NCI-H2029 treated with DMSO at 0.1 percent for 48 hours (cell line): Measurements from ENCODE around the gene RNF217.
"Not testable (repeated sequence)": the region's sequence is repeated elsewhere in the genome, so short reads cannot be mapped to it uniquely, and the experiment has no call there.

Experiments
- DNase-seq: peaks from one replicate; lab custom pipeline; 2025; lab: John Stamatoyannopoulos, UW

Gene RNF217

DNA sequence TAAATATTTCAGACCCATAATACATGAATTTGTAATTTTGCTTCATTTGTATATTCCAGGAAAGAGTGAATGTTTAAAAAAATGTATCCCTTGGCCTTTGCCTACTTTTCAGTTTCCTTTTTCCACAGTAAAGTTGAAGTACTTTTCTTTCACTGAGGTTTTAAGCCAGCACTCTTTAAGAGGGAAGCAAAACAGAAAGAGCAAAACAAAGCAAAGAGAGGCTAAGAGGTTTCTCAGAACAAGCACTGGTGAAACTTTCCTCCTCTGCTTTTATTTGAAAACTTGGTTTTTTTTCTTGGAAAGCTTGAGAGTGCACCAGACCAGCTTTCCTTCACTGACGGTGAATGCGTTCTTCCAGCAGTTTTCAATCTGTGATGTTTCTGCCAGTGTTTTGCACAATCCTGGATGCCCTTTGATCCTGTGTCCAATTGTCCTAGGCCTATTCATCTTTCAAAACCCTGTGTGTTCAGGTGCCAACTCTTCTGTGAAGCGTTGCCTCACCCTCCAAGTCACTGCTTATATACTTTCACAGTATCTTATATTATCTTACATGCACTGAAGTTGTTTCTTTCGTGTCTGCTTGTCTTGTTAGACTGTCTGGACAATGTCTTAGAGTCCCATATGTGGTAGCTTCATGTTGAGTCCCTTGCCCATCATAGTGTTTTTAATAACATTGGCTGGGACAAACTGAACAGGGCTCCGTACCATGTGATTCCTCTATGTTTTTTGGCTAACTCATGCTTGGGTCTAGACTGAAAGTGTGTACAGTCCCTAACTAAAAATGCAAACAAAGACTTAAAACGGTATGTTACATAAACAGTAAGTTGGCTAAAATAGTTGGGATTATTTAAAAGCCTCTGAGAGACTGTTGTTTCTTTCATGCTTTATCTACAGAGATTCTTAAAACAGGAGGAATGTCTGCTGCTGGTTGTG is 1.9 kb downstream of the RNF217 start:
- no peak for DNase-seq

DNA sequence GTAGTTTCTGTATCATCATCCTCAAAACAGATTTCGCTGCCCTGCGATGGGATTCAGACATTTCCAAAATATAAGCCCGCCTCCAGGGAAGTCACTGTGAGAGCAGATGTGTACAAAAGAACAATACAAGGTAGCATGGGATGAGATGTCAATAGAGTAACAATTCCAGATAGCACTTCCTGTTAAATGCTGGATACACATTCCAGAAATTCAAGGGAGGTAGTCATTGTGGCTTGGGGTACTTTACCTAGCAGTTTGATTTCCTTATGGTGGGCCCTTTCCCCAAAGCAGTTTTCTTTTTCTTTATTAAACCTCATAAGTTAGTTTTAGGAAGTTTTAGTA is 2.5 kb downstream of the RNF217 start:
- no peak for DNase-seq

DNA sequence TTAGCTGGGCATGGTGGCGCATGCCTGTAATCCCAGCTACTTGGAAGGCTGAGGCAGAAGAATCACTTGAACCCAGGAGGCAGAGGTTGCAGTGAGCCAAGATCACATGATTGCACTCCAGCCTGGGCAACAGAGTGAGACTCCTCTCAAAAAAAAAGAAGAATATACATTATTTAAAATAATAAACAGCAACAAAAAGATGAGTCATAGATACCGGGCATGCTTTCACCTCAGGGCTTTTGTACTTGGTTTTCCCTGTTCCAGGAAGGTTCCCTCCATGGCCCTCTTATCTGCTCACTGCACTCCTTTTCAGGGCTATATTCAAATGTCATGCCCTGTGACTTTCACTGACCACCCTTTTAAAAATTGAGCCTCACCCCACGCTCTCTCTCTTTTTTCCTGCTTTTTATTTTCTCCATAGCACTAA is 3.2 kb downstream of the RNF217 start:
- DNase-seq, result not testable (repeated sequence)

DNA sequence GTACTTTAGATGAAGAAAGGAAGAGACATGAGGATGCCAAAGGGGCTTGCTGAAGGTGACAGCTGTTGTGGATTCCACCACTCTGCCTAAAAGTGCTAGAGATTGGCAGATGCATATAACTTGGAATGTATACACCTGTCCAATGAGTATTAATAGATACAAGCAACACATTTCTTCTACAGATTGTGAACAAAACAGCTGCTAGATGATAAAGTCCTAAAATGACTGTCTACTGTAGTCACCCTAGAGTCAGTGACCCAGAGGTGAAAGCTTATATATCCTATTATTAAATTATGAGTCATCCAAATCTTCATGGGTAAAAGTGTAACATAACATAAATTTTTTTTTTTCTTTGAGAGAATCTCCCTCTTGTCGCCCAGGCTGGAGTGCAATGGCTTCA is 5.2 kb downstream of the RNF217 start:
- DNase-seq, result no peak

DNA sequence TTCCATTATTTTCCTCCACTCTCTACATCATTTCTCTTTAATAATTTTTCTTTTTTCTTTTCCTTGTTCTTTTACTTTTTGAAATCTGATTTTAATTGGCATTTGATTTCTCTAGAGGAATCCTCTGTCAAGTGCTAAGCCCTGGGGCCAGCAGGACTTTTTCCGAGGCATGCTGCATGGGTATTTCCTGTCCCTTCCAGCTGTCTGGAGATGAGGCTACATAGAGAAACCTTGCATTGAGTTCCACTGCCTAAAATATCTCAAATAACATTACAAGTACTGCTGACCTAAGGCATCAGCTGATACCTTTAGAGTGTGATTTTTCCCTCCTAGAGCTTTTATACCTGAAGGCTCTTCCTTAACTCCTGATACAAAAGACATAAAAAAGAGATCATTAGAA is 6.2 kb downstream of the RNF217 start:
- no peak for DNase-seq

DNA sequence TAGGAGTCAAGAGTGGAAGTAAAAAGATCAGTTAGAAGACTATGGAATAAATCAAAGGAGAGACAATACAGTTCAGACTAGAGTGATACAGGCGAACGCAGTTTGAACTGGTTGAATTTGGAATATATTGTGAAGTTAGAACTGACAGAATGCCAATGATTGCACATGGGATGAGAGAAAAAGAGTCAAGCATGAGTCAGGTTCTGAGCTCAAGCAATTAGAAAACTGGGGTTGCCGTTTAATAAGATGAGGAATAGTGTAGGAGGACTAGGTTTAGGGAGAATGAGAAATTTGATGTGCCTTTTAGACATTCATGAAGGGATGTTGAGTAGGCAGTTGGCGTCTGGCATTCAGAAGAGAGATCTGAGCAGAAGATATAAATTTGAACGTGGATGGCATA is 8.0 kb downstream of the RNF217 start:
- no peak for DNase-seq

DNA sequence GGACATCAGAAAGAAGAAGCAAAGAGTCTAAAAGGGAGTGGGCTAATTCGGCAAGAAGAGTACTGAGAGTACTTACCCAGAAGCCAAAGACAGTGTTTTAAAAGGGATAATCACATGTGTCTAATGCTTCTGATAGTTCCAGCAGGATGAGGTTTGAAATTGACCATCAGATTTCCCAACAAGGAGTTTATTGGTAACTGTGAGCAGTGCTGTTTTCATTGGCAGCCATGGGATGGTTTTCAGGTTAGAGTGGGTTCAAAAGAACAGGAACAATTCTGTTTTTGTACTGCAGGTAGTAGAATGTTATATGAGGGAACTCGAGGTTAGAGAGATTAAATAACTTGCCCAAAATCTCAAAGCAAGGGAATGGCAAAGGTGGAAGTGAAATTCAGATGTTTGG is 8.5 kb downstream of the RNF217 start:
- DNase-seq, result no peak

DNA sequence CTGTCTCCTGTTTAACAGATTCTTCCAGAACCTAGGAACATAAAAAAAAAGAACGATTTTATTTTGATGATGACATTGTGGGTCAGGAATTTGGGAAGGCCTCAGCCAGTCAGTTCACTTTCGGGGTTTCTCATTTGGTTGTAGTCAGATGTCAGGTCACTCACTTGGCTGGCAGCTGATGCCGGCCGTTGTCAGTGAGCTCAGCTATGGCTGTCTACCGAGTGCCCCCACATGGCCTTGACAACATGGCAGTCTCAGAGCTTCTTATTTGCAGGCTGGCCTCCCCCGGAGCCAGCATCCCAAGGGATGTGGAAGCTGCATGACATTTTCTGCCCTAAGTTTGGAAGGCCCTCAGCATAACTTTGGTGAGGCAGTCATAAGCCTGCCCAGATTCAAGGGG is 11.5 kb downstream of the RNF217 start:
- no peak for DNase-seq

DNA sequence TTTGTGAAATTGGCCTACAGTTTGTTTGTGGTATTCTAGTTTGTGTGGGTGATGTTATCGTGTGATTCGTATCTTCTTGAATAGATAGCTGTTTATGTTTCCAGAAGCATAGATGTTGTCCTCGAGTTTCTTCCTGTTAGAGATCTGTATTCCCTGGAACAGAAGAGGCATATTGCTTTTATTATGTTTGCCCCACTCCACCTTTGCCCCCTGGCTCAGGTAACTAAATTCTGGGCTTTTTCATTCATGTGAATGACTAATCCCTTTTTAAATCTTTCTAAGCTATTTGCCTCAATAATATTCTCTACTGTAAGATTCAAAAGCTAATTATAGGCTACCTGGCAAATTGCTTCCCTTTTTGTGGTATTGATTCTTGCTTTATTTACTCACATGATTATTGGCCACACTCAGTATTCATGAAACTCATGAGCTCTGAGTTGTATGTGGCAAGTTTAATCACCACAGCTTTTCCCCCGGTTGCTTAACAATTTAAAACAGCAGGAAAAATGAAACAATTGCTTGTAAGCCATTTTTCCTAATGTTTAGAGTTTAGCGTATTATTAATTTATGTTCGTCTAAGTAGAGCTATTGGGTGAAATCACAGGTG is 12.6 kb downstream of the RNF217 start:
- DNase-seq, result no peak

DNA sequence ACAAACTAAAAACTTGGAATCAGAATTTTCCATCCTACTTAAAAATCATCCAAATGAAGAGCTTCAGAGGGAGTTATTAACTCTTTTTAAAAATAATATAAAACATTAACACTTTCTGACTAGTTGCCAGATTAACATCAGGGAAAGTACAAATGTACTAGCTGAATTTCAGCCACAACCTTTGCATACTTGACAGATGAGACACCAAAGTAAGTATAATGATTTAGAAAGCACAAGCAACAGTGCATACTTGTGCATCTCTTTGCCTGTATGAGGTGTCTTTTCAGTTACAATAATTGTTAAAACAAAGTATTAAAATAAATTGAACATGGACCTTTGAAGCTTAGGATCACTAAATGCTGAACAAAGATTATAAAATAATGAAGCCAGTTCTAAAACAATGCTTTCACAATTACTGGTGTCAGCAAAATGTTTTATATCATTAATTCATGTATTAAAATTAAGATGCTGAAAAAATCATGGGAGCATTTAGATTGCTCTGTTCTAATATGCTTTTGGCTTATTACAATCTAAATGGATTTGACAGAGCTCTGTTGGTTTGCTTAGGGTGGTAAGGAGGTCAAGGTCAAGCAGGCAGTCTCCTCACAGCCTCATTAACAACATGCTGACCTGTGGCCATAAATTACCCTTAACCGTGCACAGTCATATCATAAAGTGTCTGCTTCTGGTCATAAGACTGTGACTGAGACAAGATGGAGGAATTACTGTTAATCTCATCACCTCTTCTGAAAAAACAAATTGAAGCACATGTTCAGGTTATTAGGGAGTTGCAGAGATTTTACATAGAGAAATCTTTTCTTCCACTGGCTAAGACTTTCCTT is 15.1 kb downstream of the RNF217 start:
- DNase-seq, result no peak

DNA sequence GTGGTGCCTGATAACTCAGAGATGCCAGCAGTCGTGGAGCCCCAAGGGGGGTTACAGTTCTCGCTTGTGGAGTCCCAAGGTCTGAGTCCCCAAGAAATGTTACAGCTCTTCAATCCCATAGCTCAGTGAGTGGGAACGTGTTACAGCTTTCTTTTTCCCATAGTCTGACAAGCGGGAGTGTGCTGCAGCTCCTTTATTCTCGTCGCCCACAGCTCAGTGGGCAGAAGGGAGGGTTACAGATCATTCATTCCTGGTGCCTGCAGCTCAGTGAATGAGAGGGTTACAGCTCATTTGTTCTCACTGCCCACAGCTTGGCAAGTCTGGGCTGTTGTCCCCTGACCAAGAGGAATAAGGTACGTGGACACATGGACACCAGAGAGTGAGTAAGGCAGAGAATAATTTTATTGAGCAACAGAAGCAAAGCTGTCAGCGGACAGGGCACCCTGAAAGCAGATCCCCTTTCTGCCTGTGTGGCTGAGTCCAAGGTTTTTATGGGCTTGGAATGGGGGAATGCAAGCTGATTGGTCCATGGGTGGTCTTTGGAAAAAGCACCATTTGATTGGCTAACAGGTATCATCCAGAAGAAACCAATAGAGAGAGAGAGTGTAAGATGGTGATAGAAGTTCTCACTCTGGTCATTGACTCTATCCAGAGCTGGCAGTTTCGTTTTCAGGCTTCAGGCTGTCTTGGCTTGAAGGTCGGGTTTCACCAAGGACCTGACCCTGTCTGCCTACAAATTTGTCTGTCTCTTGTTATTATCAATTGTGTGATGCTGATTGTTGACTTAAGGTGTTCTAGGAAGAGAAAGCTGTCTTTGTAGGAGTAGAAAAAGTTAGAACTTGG is 16.4 kb downstream of the RNF217 start:
- DNase-seq, result no peak

DNA sequence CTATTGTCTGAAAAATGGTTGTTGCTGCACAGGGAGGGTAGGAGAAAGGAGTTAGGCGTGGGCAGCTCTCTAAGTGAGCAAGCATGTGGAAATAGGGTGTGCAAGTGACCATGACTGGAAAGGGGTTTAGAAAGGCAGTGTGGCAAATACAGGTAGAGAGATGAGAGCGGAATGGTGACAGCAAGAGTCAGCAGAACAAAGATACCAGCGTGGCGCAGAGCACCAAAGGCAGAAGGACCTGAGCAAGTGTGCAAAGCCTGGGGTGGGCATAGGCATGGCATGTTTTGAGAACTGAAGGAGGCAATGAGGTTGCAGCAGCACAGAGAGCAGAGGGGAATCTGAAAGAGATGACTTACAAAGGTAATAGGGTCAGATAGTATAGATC is 17.0 kb downstream of the RNF217 start:
- no peak for DNase-seq

DNA sequence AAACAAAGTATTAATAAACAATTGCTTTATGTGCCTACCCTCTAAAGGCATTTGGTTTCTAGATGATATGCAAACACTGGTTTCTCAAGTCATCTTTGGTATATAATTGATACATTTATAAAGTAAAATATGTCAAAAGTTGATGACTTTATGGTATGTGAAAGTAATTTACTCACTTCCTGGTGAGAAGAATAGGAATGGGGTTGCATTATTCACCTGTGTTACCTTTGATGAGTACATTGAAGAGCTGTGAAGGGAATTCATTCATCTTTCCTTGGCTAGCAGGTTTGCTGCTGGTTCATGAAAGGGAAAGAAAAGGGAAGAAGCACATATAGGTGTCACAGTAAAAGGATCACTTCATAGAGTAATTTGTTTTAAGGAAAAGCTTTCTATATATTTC is 20.4 kb downstream of the RNF217 start:
- no peak for DNase-seq

DNA sequence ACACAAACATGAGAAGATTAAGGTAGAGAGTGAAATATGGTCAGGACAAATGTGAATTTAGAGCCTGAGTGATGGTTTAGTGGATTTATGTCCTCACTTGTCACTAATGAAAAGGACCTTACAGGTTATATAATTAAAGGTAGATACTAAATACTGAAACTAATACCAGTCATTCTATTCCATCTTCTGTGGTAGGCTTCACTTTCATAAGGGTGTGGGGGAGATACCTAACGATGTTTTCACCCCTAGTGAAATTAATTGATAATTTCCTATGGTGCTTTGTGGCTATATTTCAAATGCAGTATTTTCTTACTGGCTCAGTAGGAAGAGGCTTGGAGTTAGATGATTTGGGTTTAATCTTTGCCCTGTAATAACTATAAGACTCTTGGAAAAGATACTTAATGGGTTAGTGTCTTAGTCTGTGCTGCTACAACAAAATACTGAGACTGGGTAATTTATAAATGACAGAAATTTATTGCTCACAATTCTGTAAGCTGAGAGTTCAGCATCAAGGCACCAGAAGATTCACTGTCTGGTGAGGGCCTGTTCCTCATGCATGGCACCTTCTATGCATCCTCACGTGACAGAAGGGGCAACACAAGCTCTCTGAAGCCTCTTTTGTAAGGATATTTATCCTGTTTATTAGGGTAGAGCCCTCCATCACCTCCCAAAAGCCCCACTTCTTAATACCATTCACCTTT is 21.3 kb downstream of the RNF217 start:
- no peak for DNase-seq

DNA sequence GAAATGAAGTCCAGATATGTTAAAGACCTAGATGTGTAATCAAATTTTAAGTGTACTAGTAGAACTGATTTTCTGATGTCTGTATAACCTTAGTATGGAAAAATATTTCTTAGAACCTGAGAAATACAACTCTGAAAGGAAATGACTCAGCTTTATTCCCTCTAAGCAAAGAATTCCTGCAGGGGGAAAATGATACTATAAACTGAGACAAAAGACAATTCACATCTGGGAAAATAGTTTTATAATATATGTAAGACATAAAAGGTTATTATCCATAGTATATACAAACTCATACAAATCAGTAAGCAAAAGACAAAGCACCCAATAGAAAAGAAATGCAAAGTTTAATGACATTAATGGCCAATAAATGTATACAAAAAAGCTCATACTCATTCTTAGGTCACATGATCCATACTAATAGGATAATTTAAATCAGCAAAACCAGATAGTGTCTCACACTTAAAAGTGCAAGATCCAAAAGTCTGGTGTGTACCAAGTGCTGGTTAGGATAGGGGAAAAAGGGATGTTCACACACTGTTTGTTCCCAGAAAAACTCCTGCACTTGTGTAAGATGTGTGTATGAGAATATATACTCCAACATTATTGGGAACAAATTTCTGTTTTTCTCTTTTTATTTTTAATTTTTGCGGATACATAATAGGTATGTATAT is 22.6 kb downstream of the RNF217 start:
- no peak for DNase-seq

DNA sequence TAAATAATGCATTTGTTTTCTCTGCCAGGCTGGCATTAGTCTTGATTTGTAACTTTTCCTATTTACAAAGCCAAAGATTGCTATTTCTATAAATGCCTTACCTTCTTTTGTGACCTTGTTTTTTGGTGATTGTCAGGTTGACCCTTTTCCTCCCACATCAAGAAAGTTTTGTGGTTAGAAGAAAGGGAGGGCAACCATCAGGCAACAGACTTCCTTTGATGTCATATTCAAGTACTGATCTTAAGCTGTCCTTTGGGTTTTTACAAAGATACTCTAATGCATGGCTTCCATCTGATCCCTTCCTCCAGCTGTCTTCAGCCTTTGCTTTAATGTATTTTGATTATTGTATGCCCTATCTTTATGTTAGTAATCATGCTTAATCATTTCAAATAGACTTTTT is 23.9 kb downstream of the RNF217 start:
- DNase-seq, result no peak

DNA sequence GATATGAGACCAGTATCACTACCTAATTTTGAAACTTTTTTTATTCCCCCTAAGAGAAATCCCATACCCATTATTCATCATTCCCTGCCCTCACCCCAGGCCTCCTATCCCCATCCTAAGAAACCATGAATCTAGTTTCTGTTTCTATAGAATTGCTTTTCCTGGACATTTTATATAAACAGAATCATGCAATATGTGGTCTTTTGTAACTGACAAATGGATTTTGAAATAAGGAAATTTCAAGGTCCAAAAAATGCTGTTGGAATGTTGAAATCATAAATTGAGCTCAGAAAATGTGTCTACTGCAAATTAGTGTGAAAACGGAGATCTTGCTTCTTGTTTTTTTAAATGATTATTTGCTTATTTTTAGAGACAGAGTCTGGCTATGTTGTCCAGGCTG is 25.1 kb downstream of the RNF217 start:
- DNase-seq, result no peak

DNA sequence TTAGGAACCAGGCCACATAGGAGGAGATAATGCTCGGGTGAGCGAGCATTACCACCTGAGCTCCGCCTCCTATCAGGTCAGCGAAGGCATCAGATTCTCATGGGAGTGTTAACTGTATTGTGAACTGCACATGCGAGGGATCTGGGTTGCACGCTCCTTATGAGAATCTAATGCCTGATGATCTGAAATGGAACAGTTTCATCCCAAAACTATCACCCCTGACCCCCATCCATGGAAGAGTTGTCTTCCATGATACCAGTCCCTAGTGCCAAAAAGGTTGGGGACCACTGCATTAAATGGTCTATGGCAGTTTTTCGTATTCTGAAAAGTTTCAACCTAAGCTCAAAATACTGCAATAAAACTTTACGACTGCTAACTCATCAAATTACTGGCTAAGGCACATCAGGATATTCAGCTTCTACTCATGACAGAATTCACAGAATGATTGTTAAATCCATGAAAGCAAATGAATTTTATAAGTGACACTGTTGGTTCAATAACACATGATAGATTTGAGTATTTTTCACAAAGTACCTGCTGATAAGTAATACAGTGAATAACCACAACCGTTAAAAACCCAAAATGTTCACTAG is 25.9 kb downstream of the RNF217 start:
- DNase-seq, result no peak

DNA sequence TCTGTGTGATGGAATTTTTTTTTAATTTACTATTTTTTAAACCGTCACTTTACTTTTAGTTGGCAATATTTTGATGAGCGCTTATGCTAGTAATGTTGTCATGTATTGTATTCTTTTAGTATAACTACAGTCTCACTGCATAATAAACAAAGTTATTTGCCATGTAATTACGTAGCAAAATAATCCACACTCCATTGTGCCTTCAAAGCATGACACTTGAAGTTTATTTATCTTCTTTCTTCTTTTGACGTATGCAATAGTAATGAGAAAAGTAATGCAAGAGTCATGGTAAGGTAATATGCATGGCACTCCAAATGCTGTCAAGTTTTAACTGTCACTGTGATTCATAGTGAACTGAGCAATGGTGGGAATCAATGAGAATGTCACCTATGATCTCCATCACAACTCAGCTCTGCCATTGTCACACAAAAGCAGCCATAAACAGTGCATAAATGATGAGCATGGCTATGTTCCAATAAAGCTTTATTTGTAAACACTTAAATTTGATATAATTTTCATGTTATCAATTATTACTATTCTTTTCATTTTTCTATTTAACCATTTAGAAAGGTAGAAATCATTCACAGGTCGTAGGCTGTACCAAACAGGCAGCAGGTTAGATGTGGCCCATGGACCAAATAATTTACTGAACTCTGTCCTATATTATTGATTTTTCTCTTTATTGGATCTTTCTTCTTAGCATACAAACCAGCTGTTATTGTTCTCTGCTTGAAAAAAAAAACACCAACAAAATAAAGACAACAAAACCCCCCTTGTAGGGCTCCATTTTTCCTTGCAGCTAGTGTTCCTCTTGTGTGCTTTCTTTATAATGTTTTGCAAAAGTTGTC is 27.1 kb downstream of the RNF217 start:
- no peak for DNase-seq
